GM18520 (cell line): ENCODE results near the gene MTERF4.

ENCODE experiments used
- ATAC-seq: cut with Tn5 transposase; IDR thresholded peaks from one replicate; pipeline ENCODE4 v1.9.1; 2021; ENCODE audit not compliant: unreplicated experiment

Gene MTERF4

GRCh38 chr2:241134711-241135110 lies 32.6 kb upstream of the MTERF4 start:
- no peak for ATAC-seq

GRCh38 chr2:241133436-241133820 lies 31.3 kb upstream of the MTERF4 start:
- ATAC-seq, result no peak

GRCh38 chr2:241132538-241133435 lies 30.7 kb upstream of the MTERF4 start:
- ATAC-seq, result no peak

- ATAC-seq, result no peak
Measured at GRCh38 chr2:241131531-241131930, 29.4 kb upstream of the MTERF4 start.

- ATAC-seq, result no peak
Measured at GRCh38 chr2:241130316-241130715, 28.2 kb upstream of the MTERF4 start.

- no peak for ATAC-seq
Measured at GRCh38 chr2:241129086-241129871, 27.2 kb upstream of the MTERF4 start.

- ATAC-seq, result no peak
Measured at GRCh38 chr2:241128266-241128665, 26.2 kb upstream of the MTERF4 start.

GRCh38 chr2:241126771-241127202 lies 24.7 kb upstream of the MTERF4 start:
- ATAC-seq, result no peak

GRCh38 chr2:241126201-241126611 lies 24.1 kb upstream of the MTERF4 start:
- ATAC-seq, result no peak

GRCh38 chr2:241125626-241126025 lies 23.5 kb upstream of the MTERF4 start:
- no peak for ATAC-seq

GRCh38 chr2:241123816-241124536 lies 21.9 kb upstream of the MTERF4 start:
- no peak for ATAC-seq

GRCh38 chr2:241122376-241123002 lies 20.4 kb upstream of the MTERF4 start:
- ATAC-seq, result no peak

GRCh38 chr2:241121008-241121407 lies 18.9 kb upstream of the MTERF4 start:
- ATAC-seq, result no peak

GRCh38 chr2:241120440-241120839 lies 18.4 kb upstream of the MTERF4 start:
- no peak for ATAC-seq

GRCh38 chr2:241118737-241119505 lies 16.8 kb upstream of the MTERF4 start:
- no peak for ATAC-seq

- ATAC-seq, result no peak
Measured at GRCh38 chr2:241116606-241117560, 14.8 kb upstream of the MTERF4 start.

GRCh38 chr2:241115361-241115760 lies 13.3 kb upstream of the MTERF4 start:
- no peak for ATAC-seq

GRCh38 chr2:241114836-241115235 lies 12.7 kb upstream of the MTERF4 start:
- ATAC-seq, result no peak

GRCh38 chr2:241112592-241112991 lies 10.5 kb upstream of the MTERF4 start:
- ATAC-seq, result no peak
